Nucleus accumbens (tissue), 56 donors: ENCODE data around the gene SWI5.
A peak's percentile ranks its signal among the peaks of the same experiment; 100 is the strongest.

Source experiments
- DNase-seq, 56 donors: peaks; one replicate each; lab custom pipeline; 2025; lab: John Stamatoyannopoulos, UW

The SWI5 gene

GRCh38 chr9:128250839-128251731, 25.0 kb upstream of the SWI5 start:
- DNase-seq = no peak

- no peak for DNase-seq
These were observed 24.4 kb upstream of the SWI5 start for GRCh38 chr9:128251732-128252100.

- DNase-seq = no peak
These were observed 23.5 kb upstream of the SWI5 start for GRCh38 chr9:128252317-128253139.

- no peak for DNase-seq
These were observed 22.7 kb upstream of the SWI5 start for GRCh38 chr9:128253140-128253990.

GRCh38 chr9:128253991-128254346, 22.1 kb upstream of the SWI5 start:
- DNase-seq = no peak

GRCh38 chr9:128254362-128254761, 21.7 kb upstream of the SWI5 start:
- no peak for DNase-seq

GRCh38 chr9:128254855-128255759, 21.0 kb upstream of the SWI5 start:
- DNase-seq = peak in 34 of 56 donors; percentile 5 to 70 (median 23)

GRCh38 chr9:128257086-128257825, 18.8 kb upstream of the SWI5 start:
- DNase-seq = peak in 1 of 56 donors; percentile 25

GRCh38 chr9:128257907-128258306, 18.2 kb upstream of the SWI5 start:
- DNase-seq = no peak

GRCh38 chr9:128258326-128258725, 17.8 kb upstream of the SWI5 start:
- DNase-seq = no peak

- DNase-seq = no peak
These were observed 16.9 kb upstream of the SWI5 start for GRCh38 chr9:128259156-128259555.

- no peak for DNase-seq
These were observed 15.7 kb upstream of the SWI5 start for GRCh38 chr9:128260340-128260739.

- DNase-seq = no peak
These were observed 13.4 kb upstream of the SWI5 start for GRCh38 chr9:128262687-128263086.

GRCh38 chr9:128265348-128265847, 10.7 kb upstream of the SWI5 start:
- DNase-seq = no peak

- no peak for DNase-seq
These were observed 9.0 kb upstream of the SWI5 start for GRCh38 chr9:128266868-128267590.

GRCh38 chr9:128271112-128271511, 5.0 kb upstream of the SWI5 start:
- no peak for DNase-seq

GRCh38 chr9:128271512-128271911, 4.6 kb upstream of the SWI5 start:
- no peak for DNase-seq

- DNase-seq = no peak
These were observed 1.8 kb upstream of the SWI5 start for GRCh38 chr9:128274245-128274644.
